Nucleus accumbens (tissue), 56 donors: Measurements from ENCODE around the gene CGB5.
A peak's percentile ranks its signal among the peaks of the same experiment; 100 is the strongest.
"Not testable (repeated sequence)": the region's sequence is repeated elsewhere in the genome, so short reads cannot be mapped to it uniquely, and the experiment has no call there.

Experiments used
- DNase-seq, 56 donors: peaks; one replicate each; lab custom pipeline; 2025; lab: John Stamatoyannopoulos, UW

The CGB5 gene

DNA sequence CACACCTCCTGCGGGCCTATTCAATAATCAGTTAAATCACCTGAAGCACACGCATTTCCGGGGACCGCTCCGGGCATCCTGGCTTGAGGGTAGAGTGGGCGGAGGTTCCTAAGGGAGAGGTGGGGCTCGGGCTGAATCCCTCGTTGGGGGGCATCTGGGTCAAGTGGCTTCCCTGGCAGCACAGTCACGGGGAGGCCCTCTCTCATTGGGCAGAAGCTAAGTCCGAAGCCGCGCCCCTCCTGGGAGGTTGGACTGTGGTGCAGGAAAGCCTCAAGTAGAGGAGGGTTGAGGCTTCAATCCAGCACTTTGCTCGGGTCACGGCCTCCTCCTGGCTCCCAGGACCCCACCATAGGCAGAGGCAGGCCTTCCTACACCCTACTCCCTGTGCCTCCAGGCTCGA is at the start of gene CGB5:
Gene CGB5, plus strand, starts transcription at position 301 of the 400 bp plus-strand sequence. CDS start 362 bp downstream, outside the sequence.
- not testable (repeated sequence) for DNase-seq

DNA sequence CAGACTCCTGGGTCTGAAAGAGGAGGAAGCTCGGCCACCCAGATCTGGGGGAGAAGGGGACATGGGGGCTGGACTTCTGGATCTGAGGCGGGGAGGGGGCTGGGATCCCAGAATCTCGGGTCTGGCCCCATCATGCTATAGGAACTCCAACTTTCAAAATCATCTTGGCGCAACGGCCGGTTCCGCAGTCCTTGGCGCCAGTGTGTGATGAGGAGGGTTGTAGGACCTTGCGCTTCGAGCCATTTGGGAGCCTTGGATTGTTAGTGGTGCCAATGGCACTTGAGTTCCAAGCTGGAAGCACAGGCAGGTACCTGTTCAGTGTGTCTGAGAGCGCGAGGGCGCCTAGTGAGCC is 49.6 kb upstream of the CGB5 start:
- peak in 4 of 56 donors; percentile 51 to 70 (median 54) for DNase-seq

DNA sequence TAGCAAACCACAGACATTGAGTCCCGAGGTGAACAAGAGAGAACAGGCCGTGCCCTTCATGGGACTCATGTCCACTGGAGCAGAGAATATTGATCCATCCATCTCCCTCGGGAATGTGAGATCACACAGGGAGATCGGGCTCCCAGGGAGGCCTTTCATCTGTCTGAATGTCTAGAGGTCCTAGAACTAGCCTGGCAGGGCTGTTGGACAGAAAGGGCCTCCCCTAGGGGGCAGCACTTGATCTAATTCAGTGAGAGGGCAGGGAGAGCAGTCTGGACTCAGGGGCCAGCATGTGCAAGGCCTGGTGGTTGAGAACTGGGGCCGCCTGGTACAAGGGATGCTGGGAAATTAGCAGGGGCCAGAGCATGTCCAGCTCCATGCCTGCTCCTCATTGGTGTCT is 45.7 kb upstream of the CGB5 start:
- DNase-seq: no peak

DNA sequence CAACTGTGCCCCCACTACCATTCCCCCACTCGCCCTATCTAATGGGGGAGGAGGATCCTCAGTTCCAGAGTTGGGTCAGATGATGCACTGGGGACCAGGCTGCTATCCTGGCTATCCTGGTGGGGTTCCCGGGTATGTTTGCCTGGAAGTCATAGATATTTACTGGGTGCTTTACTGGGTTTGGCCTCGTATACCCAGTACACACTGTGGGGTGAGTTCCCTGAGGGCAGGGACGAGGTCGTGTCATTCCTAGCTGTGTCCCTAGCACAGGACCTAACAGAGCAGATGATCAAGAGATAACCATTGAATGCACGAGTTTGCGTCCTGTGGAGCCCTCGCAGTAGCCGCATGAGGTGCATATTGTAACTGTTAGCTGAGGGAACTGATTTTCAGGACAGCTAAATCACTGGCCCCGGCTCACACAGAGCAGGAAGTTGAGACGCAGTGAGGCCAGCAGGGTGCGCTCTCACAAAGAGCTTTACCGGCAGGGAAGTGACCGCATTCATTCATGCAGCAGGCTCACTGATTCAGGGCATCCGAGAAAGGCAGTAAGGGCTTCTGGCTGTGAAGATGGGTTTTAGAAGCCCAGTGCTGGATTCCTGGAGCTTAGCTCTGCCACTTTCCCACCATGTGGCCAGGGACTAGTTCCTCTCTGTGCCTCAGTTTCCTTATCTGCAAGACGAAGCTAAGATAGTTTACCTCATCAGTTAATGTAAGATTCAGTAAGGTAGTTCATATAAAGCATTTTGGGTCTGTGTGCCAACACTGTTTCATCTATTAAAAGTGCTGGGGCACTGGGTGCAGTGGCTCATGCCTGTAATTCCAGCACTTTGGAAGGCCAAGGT is 43.9 kb upstream of the CGB5 start:
- DNase-seq: peak in 4 of 56 donors; percentile 6 to 34 (median 10)

DNA sequence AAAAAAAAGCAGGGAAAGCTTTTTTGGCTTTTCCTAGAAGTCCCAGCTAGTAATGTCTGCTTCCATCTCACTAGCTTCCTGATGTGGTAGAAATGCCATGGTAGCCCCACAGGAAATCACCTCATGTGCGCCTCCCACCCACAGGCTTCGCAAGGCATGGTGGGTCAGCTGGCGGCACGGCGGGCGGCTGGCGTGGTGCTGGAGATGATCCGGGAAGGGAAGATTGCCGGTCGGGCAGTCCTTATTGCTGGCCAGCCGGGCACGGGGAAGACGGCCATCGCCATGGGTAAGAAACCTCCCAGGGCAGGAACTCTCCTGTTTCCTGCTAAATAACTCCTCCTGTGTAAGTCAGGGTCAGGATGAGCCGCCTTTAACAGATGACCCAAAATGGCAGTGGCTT is 39.5 kb upstream of the CGB5 start:
- no peak for DNase-seq

DNA sequence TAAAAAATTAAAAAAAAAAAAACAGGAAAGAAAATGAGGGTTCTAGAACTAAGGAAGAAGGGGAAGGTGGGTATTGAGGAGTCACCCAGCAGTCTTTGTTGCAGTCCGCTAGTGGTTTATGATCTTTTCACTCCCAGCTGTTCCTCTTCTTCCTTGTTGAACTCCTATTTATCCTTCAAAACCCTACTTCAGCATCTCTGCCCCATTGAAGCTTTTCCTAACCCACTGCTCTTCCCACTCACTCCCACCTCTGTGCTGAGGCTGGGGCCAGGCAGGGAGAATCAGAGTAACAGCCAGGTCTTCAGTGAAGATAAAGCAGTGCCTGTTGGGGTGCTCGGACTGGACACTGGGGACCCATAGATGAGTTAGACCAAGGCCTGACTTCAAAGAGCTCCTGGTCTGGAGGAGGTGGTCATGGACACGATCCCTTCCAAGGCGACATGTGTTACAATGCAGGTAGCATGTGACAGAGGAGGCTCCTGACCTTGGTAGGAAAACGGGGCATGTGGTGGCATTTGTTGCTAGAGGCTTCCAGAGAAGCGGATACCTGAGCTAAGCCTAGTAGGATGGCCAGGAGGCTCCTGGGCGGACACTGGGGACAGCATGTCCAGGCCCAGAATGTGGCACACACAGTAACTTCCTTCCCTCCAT is 38.6 kb upstream of the CGB5 start:
- DNase-seq: no peak

DNA sequence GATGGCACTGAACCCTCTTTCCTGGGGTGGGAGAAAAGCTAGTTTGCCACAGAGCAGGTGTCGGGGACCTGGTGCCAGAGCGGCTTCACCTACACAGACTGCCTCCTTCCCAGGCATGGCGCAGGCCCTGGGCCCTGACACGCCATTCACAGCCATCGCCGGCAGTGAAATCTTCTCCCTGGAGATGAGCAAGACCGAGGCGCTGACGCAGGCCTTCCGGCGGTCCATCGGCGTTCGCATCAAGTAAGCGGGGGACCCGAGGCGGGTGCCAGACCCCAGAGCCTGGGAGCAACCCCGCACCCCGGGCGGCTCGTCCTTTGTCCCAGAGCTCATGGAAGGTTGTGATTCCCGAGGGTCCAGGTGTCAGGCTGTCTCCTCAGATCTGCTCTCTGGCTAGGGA is 36.7 kb upstream of the CGB5 start:
- DNase-seq: no peak

DNA sequence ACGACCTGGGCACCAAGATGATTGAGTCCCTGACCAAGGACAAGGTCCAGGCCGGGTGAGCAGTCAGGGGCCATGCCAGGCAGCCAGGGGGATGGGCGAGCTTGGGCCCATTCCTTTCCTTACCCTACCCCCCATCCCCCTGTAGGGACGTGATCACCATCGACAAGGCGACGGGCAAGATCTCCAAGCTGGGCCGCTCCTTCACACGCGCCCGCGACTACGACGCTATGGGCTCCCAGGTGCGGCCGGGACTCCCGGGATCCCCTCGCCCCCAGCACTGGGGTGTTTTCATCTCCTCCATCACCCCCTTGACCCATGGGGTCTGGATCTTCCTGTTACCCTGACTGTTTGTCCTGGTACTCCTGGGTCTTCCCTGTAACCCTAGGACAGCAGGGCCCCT is 33.8 kb upstream of the CGB5 start:
- no peak for DNase-seq

DNA sequence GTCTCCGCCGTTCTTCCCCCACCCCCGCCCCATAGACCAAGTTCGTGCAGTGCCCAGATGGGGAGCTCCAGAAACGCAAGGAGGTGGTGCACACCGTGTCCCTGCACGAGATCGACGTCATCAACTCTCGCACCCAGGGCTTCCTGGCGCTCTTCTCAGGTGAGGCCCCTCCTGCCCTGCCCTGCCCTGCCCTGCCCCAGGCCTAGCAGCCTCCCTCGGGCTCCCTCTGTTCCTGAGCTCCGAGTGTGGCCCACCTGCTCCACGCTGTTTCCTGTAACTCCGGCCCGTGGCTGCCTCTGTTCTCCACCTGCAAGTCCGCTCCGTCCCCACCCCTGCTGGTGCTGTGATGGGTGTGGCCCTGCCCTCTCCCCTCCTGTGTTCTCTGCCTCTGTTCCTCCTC is 33.2 kb upstream of the CGB5 start:
- no peak for DNase-seq

DNA sequence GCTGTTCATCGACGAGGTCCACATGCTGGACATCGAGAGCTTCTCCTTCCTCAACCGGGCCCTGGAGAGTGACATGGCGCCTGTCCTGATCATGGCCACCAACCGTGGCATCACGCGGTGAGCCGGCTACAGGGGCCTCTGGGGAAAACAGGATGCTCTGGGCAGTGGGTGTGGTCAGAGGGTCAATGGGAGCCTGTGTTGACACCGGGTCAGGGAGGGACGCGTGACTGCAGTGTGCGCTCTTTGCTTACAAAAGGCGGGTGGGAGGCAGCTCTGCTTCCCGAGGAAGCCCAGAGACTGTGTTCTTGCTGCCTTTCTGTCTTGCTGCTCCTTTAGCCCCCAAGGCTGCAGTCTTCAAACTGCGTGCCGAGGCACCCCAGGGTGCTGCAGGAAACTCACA is 32.5 kb upstream of the CGB5 start:
- DNase-seq: no peak

DNA sequence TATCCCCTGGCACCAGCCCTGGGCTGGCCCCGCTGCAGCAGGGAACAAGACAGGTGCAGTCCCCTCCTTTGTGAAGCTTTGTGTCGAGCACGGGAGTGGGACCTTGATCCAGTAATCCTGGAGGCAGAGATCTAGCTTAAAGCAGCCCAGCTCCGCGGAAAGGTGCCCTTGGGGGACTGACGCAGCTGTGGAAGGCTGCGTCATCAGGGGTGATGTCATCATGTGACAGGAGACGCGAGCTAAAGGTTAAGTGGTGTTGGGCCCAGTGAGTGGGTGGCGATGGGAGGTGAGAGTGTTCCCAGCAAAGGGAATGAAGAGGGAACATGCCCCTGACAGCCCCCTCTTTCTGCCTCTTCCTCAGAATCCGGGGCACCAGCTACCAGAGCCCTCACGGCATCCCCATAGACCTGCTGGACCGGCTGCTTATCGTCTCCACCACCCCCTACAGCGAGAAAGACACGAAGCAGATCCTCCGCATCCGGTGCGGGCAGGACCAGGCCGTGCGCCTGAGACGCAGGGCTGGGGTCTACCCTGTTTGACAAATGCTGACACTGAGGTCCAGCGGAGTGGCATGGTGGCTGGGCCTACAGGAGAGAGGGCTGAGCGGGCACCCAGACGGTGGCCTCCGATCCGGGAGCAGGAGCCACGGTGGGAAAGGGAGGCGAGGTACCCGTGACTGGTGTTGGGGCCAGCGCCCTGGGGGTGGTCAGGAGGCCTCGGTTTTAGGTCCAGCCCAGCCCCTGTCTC is 29.4 kb upstream of the CGB5 start:
- DNase-seq: no peak

DNA sequence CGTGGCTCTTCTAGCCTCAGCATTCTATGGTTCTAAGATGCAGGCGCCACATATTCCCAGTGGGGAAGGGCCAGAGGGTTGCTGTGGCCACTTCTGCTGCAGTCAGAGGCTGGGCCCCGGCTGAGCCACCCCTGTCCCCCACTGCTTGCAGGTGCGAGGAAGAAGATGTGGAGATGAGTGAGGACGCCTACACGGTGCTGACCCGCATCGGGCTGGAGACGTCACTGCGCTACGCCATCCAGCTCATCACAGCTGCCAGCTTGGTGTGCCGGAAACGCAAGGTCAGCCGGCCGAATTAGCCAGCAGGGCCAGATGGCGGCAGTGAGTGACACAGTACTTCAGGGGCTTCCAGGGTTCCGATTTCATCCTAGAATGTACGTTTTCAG is 28.8 kb upstream of the CGB5 start:
- no peak for DNase-seq

DNA sequence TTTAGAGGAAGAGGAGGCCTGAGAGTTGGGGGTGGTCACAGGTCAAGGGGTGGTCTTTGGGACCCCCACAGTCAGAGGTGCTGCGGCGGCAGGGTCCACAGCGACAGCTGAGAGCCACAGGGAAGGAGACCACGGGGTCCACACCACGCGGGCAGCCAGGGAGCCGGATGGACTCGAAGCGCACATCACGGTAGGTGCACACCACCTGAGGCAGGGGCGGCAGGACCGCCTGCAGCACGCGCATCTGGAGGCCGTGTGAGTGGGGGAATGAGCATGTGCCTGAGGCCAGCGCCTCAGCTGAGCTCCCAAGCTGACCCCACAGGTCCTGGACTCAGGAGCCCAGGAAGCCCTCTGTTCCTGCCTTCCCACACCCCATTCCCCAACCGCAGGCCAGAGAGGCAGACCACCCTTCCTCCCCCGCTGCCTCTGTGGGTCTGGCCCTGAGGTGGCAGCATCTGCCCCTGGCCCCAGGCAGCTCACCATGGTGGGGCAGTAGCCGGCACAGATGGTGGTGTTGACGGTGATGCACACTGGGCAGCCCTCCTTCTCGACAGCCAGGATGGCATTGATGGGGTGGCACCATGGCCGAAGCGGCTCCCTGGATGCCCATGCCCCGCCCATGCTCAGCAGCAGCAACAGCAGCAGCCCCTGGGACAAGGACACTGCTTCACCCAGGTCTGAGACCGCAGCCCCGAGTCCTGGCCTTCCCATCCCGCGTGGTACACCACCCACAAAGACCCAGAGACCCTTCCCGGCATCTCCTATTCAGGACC is 27.4 kb upstream of the CGB5 start:
- DNase-seq: no peak

DNA sequence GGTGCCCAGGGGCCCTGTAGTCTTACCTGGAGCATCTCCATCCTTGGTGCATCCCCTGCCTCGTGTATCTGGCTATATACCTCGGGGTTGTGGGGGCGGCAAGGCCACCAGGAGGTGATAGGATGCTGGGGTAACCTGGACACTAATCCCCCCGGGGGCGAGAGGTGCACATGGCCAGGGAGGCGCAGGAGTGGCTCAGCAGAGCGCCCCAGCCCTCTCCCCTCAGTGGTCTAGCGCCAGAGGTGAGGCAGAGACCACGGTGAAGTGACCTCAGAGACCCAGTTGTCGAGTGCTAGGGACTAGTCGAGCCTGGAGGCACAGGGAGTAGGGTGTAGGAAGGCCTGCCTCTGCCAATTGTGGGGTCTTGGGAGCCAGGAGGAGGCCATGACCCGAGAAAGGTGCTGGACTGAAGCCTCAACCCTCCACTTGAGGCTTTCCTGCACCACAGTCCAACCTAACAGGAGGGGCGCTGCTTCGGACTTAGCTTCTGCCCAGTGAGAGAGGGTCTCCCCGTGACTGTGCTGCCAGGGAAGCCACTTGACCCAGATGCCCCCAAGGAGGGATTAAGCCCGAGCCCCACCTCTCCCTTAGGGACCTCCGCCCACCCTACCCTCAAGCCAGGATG is 26.5 kb upstream of the CGB5 start, which contains the start of gene LHB:
Gene LHB, minus strand, starts transcription at position 51 of the 625 bp plus-strand sequence. Its CDS starts 10 bp downstream, at position 41.
- DNase-seq: no peak

DNA sequence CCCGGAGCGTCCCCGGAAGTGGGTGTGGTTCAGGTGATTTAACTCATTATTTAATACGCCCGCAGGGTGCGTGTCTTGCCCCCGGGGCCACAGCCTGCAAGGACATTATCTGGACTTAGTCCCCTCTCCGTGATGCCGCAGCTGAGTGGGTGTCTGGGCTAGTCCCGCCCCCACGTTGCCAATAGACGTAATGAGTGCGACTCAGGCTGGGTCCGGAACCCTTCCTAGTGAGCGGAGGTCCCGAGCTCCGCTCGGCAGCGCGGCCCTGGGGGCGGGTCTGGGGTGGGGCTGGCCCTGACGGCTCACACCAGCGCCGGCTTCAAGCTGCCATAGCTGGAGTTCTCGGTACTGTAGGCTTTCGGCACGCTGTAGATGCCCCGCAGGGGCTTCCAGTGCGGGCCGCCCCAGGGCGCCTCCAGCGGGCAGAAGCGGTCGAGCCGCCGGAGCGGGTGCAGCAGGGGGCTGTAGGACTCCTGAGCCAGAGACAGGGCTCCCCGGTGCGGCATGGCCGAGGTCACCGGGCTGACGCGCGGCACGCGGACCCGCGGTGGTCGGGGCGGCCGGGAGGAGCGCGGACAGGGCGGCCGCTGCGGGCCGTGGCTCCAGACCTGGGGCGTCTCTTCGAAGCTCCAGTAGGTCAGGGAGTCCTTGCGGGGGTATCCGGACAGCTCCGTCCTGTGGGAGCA is 25.8 kb upstream of the CGB5 start:
- DNase-seq: peak in 4 of 56 donors; percentile 2 to 51 (median 30)

DNA sequence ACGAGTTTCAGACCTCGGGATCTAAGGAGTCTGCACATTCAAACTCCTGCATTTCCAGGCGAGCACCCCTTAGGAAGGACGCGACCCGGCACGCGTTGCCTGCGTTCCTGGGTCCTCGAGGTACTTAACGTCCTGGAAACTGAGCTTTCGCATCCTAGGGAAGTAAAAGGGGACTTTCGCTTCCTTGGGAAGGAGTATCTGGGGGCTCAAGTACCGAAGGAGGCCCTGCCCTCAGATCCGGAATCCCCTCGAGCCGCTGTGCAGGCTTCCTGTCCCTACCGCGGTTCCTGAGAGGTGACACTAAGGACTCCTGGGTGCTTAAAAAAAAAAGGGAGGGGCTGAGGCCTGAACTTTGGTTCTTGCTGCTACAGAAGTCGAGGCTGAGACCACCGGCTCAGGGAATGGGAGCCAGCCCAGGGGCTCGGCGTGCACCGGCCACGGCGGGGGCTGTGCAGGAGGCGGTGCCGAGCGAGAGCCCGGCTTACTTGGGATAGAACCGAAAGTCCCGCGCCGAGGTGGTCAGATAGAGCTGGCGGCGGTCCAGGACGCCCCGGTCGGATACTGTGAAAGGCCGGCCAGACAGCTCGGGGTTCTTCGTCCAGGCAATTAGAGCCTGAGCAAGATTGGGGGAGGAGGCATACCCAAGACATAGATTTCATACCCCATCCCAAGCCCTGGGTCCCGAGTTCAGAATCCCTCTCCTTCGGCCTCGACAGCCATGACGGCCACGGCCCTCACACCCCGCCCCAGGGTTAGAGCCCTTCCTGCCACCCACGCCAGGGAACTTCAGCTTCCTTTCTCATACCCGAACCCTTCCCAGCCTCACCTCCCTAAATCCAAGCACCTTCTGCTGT is 25.0 kb upstream of the CGB5 start:
- DNase-seq: not testable (repeated sequence)

DNA sequence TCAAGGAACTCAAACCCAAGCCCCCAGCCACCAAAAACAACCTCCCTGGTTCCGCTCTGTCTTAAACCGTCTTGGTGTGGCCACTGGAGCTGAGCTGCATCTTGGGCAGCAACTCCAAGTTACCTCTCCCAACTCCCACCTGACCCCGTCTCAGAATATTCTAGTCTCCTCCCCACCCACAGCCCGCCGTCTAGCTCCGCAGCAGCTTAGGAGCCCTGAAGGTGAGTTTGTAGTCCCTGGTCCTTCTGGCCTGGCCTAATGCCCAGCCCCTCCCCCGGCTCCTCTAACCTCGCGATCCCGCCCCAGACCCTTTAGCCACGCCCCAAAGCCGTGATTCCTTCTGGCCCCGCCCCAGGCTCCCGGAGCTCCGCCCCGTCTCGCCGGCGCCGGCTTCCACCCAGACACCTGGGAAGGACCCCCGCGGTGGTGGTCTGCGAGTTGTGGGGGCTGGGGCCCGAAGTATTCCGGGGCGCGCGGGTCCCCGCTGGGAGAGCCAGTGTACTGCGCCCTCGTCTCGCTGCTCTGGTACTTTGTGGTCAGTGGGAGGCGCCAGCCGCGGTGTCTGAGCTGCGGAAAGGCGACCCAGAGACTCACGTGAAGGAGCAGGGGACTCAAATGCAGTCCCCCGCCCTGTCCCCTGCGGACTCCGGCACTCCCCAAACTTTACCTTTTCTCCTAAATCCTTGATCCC is 24.3 kb upstream of the CGB5 start:
- peak in 4 of 56 donors; percentile 2 to 32 (median 18) for DNase-seq

DNA sequence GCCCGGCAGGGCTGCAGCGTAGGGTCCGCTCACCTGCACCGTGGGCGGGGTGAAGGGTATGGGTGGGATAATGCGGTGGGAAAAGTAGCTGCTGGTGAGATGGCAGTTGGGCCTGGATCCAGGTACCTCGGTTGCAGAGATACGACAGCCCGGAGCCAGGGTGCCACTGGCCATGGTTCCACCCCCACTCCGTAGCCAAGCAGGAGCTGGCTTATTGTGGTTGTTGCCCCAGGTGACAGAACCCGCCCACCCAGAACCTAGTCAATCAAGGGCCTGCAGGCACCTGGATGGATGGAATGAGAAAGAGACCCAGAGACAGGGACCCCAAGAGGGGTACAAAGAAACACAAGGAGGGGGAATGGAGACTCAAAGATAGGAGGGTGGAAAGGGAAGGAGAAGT is 23.3 kb upstream of the CGB5 start:
- DNase-seq: no peak
